ENCODE measurements around the gene SLCO4A1.

DNA sequence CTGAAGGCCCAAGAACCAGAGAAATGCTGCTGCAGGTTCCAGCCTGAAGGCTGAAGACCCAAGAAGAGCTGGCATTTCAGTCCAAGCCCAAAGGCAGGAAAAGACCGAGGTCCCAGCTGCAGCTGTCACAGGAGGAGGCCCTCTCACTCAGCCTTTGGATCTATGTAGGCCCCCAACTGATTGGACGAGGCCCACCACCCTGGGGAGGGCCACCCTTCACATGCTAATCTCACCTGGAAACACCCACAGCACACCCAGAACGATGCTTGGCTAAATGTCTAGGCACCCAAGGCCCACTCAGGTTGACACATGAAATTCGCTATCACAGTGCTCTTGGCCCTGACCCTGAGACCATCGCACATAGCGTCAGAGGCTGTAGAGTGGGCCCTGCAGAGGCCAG lies 6.8 kb downstream of the SLCO4A1 start:
- TF ChIP-seq, protein P1, sequence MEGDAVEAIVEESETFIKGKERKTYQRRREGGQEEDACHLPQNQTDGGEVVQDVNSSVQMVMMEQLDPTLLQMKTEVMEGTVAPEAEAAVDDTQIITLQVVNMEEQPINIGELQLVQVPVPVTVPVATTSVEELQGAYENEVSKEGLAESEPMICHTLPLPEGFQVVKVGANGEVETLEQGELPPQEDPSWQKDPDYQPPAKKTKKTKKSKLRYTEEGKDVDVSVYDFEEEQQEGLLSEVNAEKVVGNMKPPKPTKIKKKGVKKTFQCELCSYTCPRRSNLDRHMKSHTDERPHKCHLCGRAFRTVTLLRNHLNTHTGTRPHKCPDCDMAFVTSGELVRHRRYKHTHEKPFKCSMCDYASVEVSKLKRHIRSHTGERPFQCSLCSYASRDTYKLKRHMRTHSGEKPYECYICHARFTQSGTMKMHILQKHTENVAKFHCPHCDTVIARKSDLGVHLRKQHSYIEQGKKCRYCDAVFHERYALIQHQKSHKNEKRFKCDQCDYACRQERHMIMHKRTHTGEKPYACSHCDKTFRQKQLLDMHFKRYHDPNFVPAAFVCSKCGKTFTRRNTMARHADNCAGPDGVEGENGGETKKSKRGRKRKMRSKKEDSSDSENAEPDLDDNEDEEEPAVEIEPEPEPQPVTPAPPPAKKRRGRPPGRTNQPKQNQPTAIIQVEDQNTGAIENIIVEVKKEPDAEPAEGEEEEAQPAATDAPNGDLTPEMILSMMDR (IDR thresholded peaks at IDR 0.05): no peak
- TF ChIP-seq POLR2A (IDR thresholded peaks at IDR 0.05) (no peak), POLR2AphosphoS5 (IDR thresholded peaks at IDR 0.05) (no peak)
